Esophagus muscularis mucosa (tissue), 4 donors: ENCODE results near the gene GIMAP5.

ENCODE experiments used
- EP300 ChIP-seq: sonication (generic); formaldehyde crosslinking; IDR thresholded peaks from one replicate; pipeline ENCODE4 v1.6.1; 2017; ENCODE audit warnings: antibody characterized with exemption
- POLR2A ChIP-seq: fragments of 450-650 bp; IDR thresholded peaks from one replicate; pipeline ENCODE4 v1.6.1; 2017; ENCODE audit warnings: antibody characterized with exemption, moderate library complexity, mild to moderate bottlenecking, low read depth
- POLR2AphosphoS5 ChIP-seq, 2 donors: sonication (generic); formaldehyde crosslinking; IDR thresholded peaks; one replicate each; pipeline ENCODE4 v1.6.1; 2017; ENCODE audit warnings: antibody characterized with exemption in 2 of 2
- TF ChIP-seq, protein P1 (sequence below), 3 experiments: fragments of 200-600 bp in 2 of 3; fragments of 450-650 bp in 1 of 3; sonication (generic) in 2 of 3; IDR thresholded peaks; one replicate each; pipeline ENCODE4 v1.5.1; 2017 to 2019; ENCODE audit warnings: antibody characterized with exemption in 3 of 3, mild to moderate bottlenecking in 2 of 3, moderate library complexity in 1 of 3

DNA sequence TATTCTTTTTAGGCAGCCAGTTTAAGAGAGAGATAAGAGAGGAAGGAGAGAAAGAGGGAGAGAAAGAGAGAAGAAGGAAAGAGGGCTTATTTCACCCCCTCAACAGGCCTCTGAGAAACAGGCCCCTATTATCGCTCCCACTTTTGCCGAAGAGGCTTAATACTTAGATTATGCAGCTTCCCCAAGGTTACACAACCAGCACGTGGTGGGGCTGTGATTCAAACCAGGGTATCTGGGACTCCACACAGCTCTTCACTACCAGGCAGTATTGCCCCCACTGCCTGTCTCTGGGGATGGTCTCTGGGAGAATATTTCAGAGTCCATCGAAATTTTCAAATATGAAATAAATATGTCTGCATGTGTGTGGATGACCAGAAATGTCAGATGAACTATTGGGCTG is 17.8 kb upstream of the GIMAP5 start:
- TF ChIP-seq POLR2A = no peak
- TF ChIP-seq, protein P1, sequence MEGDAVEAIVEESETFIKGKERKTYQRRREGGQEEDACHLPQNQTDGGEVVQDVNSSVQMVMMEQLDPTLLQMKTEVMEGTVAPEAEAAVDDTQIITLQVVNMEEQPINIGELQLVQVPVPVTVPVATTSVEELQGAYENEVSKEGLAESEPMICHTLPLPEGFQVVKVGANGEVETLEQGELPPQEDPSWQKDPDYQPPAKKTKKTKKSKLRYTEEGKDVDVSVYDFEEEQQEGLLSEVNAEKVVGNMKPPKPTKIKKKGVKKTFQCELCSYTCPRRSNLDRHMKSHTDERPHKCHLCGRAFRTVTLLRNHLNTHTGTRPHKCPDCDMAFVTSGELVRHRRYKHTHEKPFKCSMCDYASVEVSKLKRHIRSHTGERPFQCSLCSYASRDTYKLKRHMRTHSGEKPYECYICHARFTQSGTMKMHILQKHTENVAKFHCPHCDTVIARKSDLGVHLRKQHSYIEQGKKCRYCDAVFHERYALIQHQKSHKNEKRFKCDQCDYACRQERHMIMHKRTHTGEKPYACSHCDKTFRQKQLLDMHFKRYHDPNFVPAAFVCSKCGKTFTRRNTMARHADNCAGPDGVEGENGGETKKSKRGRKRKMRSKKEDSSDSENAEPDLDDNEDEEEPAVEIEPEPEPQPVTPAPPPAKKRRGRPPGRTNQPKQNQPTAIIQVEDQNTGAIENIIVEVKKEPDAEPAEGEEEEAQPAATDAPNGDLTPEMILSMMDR (IDR thresholded peaks at IDR 0.05) = no peak
- TF ChIP-seq POLR2AphosphoS5 (IDR thresholded peaks at IDR 0.05) = no peak
- no peak for TF ChIP-seq EP300
